ENCODE data around the gene CFAP70.
"Not testable (repeated sequence)": the region's sequence is repeated elsewhere in the genome, so short reads cannot be mapped to it uniquely, and the experiment has no call there.

GRCh38 chr10:73394325-73394724, 35.7 kb upstream of the CFAP70 start:
- not testable (repeated sequence) for TF ChIP-seq CTCF, POLR2A, EP300, POLR2AphosphoS5 (IDR thresholded peaks at IDR 0.05)
